ENCODE measurements around the gene FSTL5.
"Not testable (repeated sequence)": the region's sequence is repeated elsewhere in the genome, so short reads cannot be mapped to it uniquely, and the experiment has no call there.

Gene FSTL5

GRCh38 chr4:162103908-162104307, 59.9 kb downstream of the FSTL5 start:
- not testable (repeated sequence) for DNase-seq (ENCODE audit: low read depth)

- no peak for DNase-seq (ENCODE audit: low read depth)
Observed at GRCh38 chr4:162102713-162103112, 61.1 kb downstream of the FSTL5 start.

- DNase-seq (ENCODE audit: low read depth): no peak
Observed at GRCh38 chr4:162101337-162101736, 62.5 kb downstream of the FSTL5 start.

GRCh38 chr4:162075726-162076125, 88.1 kb downstream of the FSTL5 start:
- DNase-seq (ENCODE audit: low read depth): no peak

GRCh38 chr4:162061214-162061613, 102.6 kb downstream of the FSTL5 start:
- DNase-seq (ENCODE audit: low read depth): no peak

- DNase-seq (ENCODE audit: low read depth): no peak
Observed at GRCh38 chr4:162059656-162060055, 104.1 kb downstream of the FSTL5 start.

GRCh38 chr4:162056990-162057389, 106.8 kb downstream of the FSTL5 start:
- DNase-seq (ENCODE audit: low read depth): no peak

- DNase-seq (ENCODE audit: low read depth): no peak
Observed at GRCh38 chr4:162046135-162046534, 117.7 kb downstream of the FSTL5 start.

- no peak for DNase-seq (ENCODE audit: low read depth)
Observed at GRCh38 chr4:162038112-162038511, 125.7 kb downstream of the FSTL5 start.

- DNase-seq (ENCODE audit: low read depth): no peak
Observed at GRCh38 chr4:162017863-162018262, 145.9 kb downstream of the FSTL5 start.

- no peak for DNase-seq (ENCODE audit: low read depth)
Observed at GRCh38 chr4:162016991-162017390, 146.8 kb downstream of the FSTL5 start.

- no peak for DNase-seq (ENCODE audit: low read depth)
Observed at GRCh38 chr4:162016219-162016618, 147.6 kb downstream of the FSTL5 start.

- no peak for DNase-seq (ENCODE audit: low read depth)
Observed at GRCh38 chr4:162015090-162015489, 148.7 kb downstream of the FSTL5 start.

- DNase-seq (ENCODE audit: low read depth): no peak
Observed at GRCh38 chr4:162011089-162011488, 152.7 kb downstream of the FSTL5 start.

GRCh38 chr4:162010362-162010761, 153.4 kb downstream of the FSTL5 start:
- DNase-seq (ENCODE audit: low read depth): no peak

- DNase-seq (ENCODE audit: low read depth): no peak
Observed at GRCh38 chr4:161992317-161992716, 171.5 kb downstream of the FSTL5 start.

- no peak for DNase-seq (ENCODE audit: low read depth)
Observed at GRCh38 chr4:161991811-161992210, 172.0 kb downstream of the FSTL5 start.

- DNase-seq (ENCODE audit: low read depth): no peak
Observed at GRCh38 chr4:161990721-161991120, 173.1 kb downstream of the FSTL5 start.

GRCh38 chr4:161988946-161989345, 174.9 kb downstream of the FSTL5 start:
- no peak for DNase-seq (ENCODE audit: low read depth)

GRCh38 chr4:161987611-161988010, 176.2 kb downstream of the FSTL5 start:
- no peak for DNase-seq (ENCODE audit: low read depth)

- no peak for DNase-seq (ENCODE audit: low read depth)
Observed at GRCh38 chr4:161952382-161952781, 211.4 kb downstream of the FSTL5 start.

GRCh38 chr4:161949946-161950725, 213.7 kb downstream of the FSTL5 start:
- DNase-seq (ENCODE audit: low read depth): no peak

- DNase-seq (ENCODE audit: low read depth): no peak
Observed at GRCh38 chr4:161948026-161948770, 215.6 kb downstream of the FSTL5 start.

Measured in stimulated activated CD8-positive, alpha-beta memory T cell treated with anti-CD3 and anti-CD28 coated beads, Interleukin-4, amount 100 ng/mL, for 24 hours (primary cell).